Measurements from ENCODE around the gene IL17RB.
A peak's percentile ranks its signal among the peaks of the same experiment; 100 is the strongest.

Gene IL17RB

DNA sequence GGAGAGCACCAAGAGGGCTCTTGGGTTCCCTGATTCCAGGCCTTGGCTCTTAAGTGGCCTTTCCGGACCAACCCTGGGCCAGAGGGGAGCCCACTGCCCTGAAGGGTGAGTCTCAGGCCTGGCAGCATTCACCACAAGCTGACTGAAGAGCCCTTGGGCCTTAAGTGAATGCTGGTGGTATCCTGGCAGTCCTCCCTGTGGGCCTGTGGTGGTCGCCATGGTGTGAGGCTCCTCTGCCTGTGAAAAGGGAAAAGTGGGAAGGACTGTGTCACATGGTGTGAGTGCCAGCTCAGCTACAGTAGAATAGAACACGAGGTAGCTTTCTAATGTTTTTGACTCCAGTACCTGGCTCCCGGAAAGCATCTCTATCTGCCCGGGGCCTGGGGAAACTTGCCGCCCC is 15.4 kb upstream of the IL17RB start:
- no peak for DNase-seq (ENCODE audit: low spot score)

DNA sequence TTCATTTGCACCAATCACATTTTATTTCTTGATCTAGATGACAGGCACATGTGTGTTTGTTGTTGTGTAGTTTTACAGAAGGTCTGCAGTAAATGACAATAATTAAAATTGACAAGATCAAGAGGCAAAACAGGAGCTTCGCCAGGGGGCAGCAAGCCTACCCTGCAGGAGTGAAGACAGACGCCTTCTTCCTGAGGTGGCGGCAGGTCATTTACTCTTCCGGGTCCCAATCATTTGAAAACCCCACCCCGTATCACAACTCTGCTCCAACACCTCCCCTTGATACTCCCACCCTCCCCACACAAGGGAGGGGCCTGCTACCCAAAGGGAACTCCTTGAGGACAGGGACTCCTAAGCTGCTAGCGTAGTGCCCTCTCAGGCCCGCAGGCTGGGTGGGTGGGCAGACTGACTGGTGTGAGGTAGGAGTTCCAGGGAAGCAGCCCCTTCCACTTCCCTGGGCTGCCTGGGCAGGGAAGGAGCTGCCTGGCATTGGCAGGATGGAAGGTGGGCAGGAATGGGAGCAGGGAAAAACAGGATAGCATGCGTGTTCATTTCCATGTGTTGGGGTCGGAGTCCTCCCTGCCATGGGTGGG is 13.2 kb upstream of the IL17RB start:
- no peak for DNase-seq (ENCODE audit: low spot score)

- no peak for DNase-seq (ENCODE audit: low spot score)
These were observed 12.7 kb upstream of the IL17RB start for GRCh38 chr3:53833700-53834099.

GRCh38 chr3:53834429-53835095 is 11.8 kb upstream of the IL17RB start:
- DNase-seq (ENCODE audit: low spot score), result no peak

DNA sequence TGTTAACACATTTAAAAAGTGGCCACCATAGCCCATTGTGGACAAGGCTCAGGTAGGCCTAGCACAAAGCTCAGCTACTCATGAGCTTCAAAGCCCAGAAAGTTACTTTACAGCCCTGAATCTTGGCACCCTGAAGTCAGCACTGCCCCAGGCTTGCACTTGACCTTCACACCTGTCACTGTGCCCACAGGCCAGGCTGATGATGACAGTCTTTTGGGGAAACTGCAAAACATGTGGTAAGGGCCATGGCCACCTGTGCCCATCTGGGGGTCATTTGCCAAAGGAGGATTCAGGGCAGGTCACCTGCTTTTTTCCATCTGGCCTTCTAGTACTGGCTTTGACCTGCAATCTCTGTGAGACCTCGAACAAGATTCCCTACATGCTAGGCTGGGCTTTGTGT is 11.1 kb upstream of the IL17RB start:
- DNase-seq (ENCODE audit: low spot score), result no peak

DNA sequence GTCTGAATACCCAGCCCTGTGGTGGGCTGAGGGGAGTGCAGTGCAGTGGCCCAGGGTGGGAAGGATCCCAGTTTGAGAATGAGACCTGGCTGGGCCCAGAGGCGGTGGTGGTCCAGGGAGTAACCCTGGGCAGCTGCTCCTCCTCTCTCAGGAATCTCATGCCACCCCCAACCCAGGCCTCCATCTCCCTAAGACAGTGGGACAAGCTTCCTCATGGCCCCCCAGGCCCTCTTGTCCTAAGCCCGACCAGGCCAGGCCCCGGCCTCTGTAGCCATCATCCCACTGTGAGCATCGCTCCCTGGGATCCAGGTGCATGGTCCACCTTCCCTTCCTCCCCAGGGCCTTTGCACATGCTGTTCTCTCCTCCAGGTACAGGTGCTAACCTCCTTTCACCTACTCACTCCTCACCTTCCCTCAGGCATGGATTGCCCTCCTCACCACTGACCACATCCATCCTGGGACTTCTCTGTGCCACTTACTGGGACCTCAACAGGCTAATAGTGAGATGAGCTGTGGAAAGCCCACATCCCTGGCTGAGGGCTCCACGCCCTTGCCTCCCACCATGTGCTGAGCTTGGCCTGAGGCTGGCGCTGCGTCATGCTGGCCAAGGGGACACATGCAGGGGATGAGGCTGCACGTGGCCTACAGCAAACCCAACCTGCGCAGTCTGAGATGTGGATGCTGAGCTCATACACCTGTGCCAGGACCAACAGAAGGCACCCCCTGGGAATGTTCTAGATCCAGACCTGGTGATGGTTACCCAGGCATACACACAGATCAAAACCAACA is 10.1 kb upstream of the IL17RB start:
- no peak for DNase-seq (ENCODE audit: low spot score)

GRCh38 chr3:53837331-53837730 is 9.0 kb upstream of the IL17RB start:
- DNase-seq (ENCODE audit: low spot score), result no peak

- no peak for DNase-seq (ENCODE audit: low spot score)
These were observed 5.1 kb upstream of the IL17RB start for GRCh38 chr3:53841296-53841695.

DNA sequence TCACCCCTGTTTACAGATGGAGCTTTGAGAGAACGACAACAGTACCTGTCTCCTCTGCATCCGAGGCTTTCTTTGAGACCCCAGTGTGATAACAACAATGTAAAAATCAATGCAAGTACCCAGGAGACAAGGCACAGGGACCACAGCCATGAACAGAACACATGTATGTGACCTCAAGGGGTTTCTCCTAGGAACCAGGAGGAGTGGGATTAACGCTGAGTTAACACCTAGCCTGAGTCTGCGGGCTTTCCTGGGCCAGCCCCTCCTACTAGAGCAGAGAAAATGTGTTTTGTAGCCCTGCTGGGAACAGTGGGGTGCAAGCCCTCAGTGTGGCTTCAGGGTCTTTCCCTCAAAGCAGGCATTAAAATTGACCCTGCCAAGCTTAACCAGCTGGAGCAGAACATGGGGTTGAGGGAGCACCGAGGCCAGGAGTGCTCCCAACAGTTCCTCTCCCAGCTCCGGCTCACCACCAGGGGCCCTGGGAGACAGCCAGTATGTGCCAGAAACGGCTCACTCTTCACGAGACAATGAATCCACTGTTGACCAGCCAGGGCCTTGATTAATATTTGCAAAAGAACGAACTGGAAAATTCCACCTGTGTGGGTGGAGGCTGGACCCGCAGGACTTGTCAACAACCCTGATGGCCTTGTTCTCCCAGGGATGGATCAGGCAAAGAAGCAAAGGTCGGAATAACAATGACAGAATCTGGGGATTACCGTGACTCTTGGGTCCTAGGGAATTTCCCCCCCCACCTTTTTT is 3.8 kb upstream of the IL17RB start:
- DNase-seq (ENCODE audit: low spot score), result no peak

- no peak for DNase-seq (ENCODE audit: low spot score)
These were observed 2.9 kb upstream of the IL17RB start for GRCh38 chr3:53843195-53844177.

- DNase-seq (ENCODE audit: low spot score), result no peak
These were observed 1.9 kb upstream of the IL17RB start for GRCh38 chr3:53844262-53845102.

GRCh38 chr3:53845103-53845880 is 1.1 kb upstream of the IL17RB start:
- peak; percentile 26 for DNase-seq (ENCODE audit: low spot score)

GRCh38 chr3:53845881-53846133 is 561 bp upstream of the IL17RB start:
- no peak for DNase-seq (ENCODE audit: low spot score)

- no peak for DNase-seq (ENCODE audit: low spot score)
These were observed 435 bp downstream of the IL17RB start for GRCh38 chr3:53846851-53847155.

DNA sequence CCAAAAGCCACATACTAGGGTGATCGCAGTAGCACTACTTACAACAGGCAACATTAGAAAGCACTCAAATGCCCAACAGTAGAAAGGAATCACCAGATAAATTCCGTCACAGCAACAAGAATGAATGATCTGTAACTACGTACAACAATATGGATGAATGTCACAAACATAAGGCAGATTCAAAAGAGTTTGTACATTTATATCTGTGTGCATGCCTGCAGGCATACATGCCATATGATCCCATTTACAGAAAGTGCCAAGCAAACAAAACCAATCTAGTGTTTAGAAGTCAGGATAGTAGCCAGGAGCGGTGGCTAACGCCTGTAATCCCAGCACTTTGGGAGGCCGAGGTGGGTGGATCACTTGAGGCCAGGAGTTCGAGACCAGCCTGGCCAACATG is 3.5 kb downstream of the IL17RB start:
- DNase-seq (ENCODE audit: low spot score), result no peak

- DNase-seq (ENCODE audit: low spot score), result no peak
These were observed 4.5 kb downstream of the IL17RB start for GRCh38 chr3:53850895-53851294.

- no peak for DNase-seq (ENCODE audit: low spot score)
These were observed 10.6 kb downstream of the IL17RB start for GRCh38 chr3:53856964-53857363.

DNA sequence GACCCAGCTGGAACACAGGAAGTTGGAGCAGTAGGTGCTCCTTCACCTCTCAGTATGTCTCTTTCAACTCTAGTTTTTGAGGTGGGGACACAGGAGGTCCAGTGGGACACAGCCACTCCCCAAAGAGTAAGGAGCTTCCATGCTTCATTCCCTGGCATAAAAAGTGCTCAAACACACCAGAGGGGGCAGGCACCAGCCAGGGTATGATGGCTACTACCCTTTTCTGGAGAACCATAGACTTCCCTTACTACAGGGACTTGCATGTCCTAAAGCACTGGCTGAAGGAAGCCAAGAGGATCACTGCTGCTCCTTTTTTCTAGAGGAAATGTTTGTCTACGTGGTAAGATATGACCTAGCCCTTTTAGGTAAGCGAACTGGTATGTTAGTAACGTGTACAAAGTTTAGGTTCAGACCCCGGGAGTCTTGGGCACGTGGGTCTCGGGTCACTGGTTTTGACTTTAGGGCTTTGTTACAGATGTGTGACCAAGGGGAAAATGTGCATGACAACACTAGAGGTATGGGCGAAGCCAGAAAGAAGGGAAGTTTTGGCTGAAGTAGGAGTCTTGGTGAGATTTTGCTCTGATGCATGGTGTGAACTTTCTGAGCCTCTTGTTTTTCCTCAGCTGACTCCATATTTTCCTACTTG is 11.9 kb downstream of the IL17RB start:
- no peak for DNase-seq (ENCODE audit: low spot score)

DNA sequence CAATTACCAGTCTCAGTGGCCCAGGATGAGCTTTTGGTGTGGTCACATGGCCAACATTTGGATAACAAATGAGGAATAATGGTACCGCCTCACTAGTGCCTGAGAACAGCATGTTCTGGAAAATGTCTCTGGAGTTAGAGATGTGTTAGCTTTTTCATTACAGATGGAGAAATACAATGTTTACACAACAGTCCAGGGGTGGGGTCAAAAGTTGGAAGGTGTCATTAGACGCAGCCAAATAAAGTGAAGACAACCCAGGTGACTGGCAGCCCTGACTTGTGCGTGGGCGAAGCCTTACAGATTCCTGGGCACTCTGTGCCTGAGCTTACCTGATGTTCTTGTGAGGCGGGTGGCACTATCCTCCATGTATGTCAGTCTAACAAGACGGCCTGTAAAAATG is 12.8 kb downstream of the IL17RB start:
- no peak for DNase-seq (ENCODE audit: low spot score)
